Pancreas (tissue), 10 donors: ENCODE data around the gene GFRAL. TPM values are rescaled to one million over a fixed set of nuclear protein-coding genes. Genes with fewer than 3 reads are reported as not detected.

Source experiments
- ATAC-seq, 4 donors: fragments of 200-7000 bp; cut with Tn5 transposase; one replicate each; pipeline versions ENCODE4 v1.8.0 to v1.9.1; 2020; ENCODE audit warnings: mild to moderate bottlenecking in 4 of 4, moderate library complexity in 4 of 4
- DNase-seq, 6 donors: peaks; one replicate each; pipeline ENCODE4 v3.0.0-alpha.2; 2020
- FAIRE-seq: peaks from 2 replicates; lab custom pipeline; 2012; peaks lifted over from hg19 to GRCh38; lab: Jason Lieb, UNC
- H3K27ac ChIP-seq, 4 donors: fragments of 200-600 bp; sonication (generic); 1 replicate in 3 of 4; 2 replicates in 1 of 4; pipeline versions ENCODE4 v1.5.0 to v1.8.0; 2020
- H3K27me3 ChIP-seq, 4 donors: fragments of 200-600 bp; one replicate each; pipeline ENCODE4 v1.8.0; 2021
- H3K36me3 ChIP-seq, 3 donors: fragments of 200-600 bp; sonication (generic) in 1 of 3; one replicate each; pipeline versions ENCODE4 v1.5.0 to v1.8.0; 2020 to 2021
- H3K4me1 ChIP-seq, 3 donors: fragments of 200-600 bp; one replicate each; pipeline ENCODE4 v1.8.0; 2021
- H3K4me3 ChIP-seq, 4 donors: fragments of 200-600 bp; sonication (generic) in 2 of 4; one replicate each; pipeline versions ENCODE4 v1.5.0 to v1.8.0; 2020 to 2021
- H3K9me3 ChIP-seq, 4 donors: fragments of 200-600 bp; one replicate each; pipeline ENCODE4 v1.8.0; 2021
- CTCF ChIP-seq, 4 donors: fragments of 200-600 bp; sonication (generic) in 3 of 4; IDR thresholded peaks; one replicate each; pipeline versions ENCODE4 v1.5.0 to v1.8.0; 2021; ENCODE audit warnings: antibody characterized with exemption in 4 of 4
- WGBS, 2 donors: extraction: QIAGEN DNeasy Blood & Tissue Kit; methylation state at CpG; one replicate each; pipeline ENCODE4 v1.1.7; 2013; 5-methylcytosine and 5-hydroxymethylcytosine counted together
- intact Hi-C, 3 donors: fragments of 100-400 bp; cut with DNase I; formaldehyde crosslinking; loops; one replicate each; pipeline versions ENCODE4 v1.11.1 to v1.14.2; 2022
- polyA plus RNA-seq, 2 donors: library from polyadenylated mRNA; stranded (reverse); fragments of 200-250 nt; gene quantifications; one replicate each; pipeline ENCODE4 v1.2.3, GENCODE V29; 2013
- total RNA-seq, 6 donors: library from RNA; stranded (reverse); fragmentation: NEBNext Ultra II Directional in 4 of 6; extraction: Animal tissue kit (Norgen Biotek cat#: 25700) in 4 of 6; gene quantifications; one replicate each; pipeline versions ENCODE4 v1.2.1 to v1.2.4, GENCODE V29; 2021 to 2023
- donor health status: healthy with polysubstance abuse.
- donor health status: DM: no; HTN: no; CAD: no; lungs with moderate emphysema.
- donor health status: DM: no; HTN: no; CAD: no.
- donor health status: control.
- donor health status: control.
- donor health status: Bipolar disorder and iron deficiency.
- donor health status: DM: yes; HTN: yes; CAD: no.
- donor health status: DM: no; HTN: no; CAD: no.
- donor health status: DM: no; HTN: no; CAD: no.
- donor health status: DM: yes; HTN: yes; CAD: no.

GFRAL gene
- total and polyA plus RNA-seq, 8 donors: not detected

- intact Hi-C loops: no loop called here
- Histone ChIP-seq H3K4me1 (no peaks in the 10 kb centered on the region), H3K36me3 (no peaks in the 10 kb centered on the region), H3K27me3 (no peaks in the 10 kb centered on the region), H3K4me3 (no peak overlapping the region), H3K27ac (no peak overlapping the region), H3K9me3 (no peaks in the 10 kb centered on the region)
- ATAC-seq: no peak
- 77 to 81% methylated on average over 3 of the region's 3 CpGs for WGBS, 2 donors
- DNase-seq: no peak
- no peak for TF ChIP-seq CTCF (IDR thresholded peaks at IDR 0.05)
- no peak for FAIRE-seq
Measured at GRCh38 chr6:55388211-55388610, 60.9 kb downstream of the GFRAL start.

GRCh38 chr6:55395871-55396270 is 68.6 kb downstream of the GFRAL start:
- H3K27me3 ChIP-seq: no peaks in the 10 kb centered on the region
- ATAC-seq: no peak
- FAIRE-seq: no peak
- DNase-seq: no peak
- WGBS, 2 donors: 32 to 33% methylated on average over 3 of the region's 3 CpGs
- H3K36me3 ChIP-seq: no peaks in the 10 kb centered on the region
- no peaks in the 10 kb centered on the region for H3K9me3 ChIP-seq
- no peaks in the 10 kb centered on the region for H3K4me1 ChIP-seq
- H3K27ac ChIP-seq: no peak overlapping the region
- no peak overlapping the region for H3K4me3 ChIP-seq
- TF ChIP-seq CTCF (IDR thresholded peaks at IDR 0.05): no peak
- intact Hi-C loops: no loop called here

- no peaks in the 10 kb centered on the region for H3K9me3 ChIP-seq
- FAIRE-seq (no peak), ATAC-seq (no peak)
Measured at GRCh38 chr6:55397986-55398385, 70.7 kb downstream of the GFRAL start.

GRCh38 chr6:55399351-55399750 is 72.1 kb downstream of the GFRAL start:
- TF ChIP-seq CTCF (IDR thresholded peaks at IDR 0.05): no peak
- no peak for DNase-seq

More at GRCh38 chr6:55397986-55398385, 70.7 kb downstream of the GFRAL start:
- no peak for DNase-seq
- Histone ChIP-seq H3K36me3 (no peaks in the 10 kb centered on the region), H3K27ac (no peak overlapping the region), H3K27me3 (no peaks in the 10 kb centered on the region), H3K4me1 (no peaks in the 10 kb centered on the region), H3K4me3 (no peak overlapping the region)
- WGBS, 2 donors: 58 to 69% methylated on average over 3 of the region's 3 CpGs
- intact Hi-C loops: no loop called here
- TF ChIP-seq CTCF (IDR thresholded peaks at IDR 0.05): no peak

GRCh38 chr6:55405474-55406235 is 78.4 kb downstream of the GFRAL start:
- no peak for ATAC-seq
- WGBS, 2 donors: 62 to 65% methylated on average over 7 of the region's 7 CpGs
- H3K27ac ChIP-seq: no peak overlapping the region
- intact Hi-C loops: no loop called here
- DNase-seq: no peak
- no peaks in the 10 kb centered on the region for H3K36me3 ChIP-seq
- no peak for FAIRE-seq
- H3K9me3 ChIP-seq: no peaks in the 10 kb centered on the region
- no peaks in the 10 kb centered on the region for H3K4me1 ChIP-seq
- no peak for TF ChIP-seq CTCF (IDR thresholded peaks at IDR 0.05)
- no peaks in the 10 kb centered on the region for H3K27me3 ChIP-seq
- no peak overlapping the region for H3K4me3 ChIP-seq

More at GRCh38 chr6:55399351-55399750, 72.1 kb downstream of the GFRAL start:
- Histone ChIP-seq H3K4me3 (no peak overlapping the region), H3K9me3 (no peaks in the 10 kb centered on the region), H3K27me3 (no peaks in the 10 kb centered on the region), H3K27ac (no peak overlapping the region), H3K4me1 (no peaks in the 10 kb centered on the region), H3K36me3 (no peaks in the 10 kb centered on the region)
- WGBS, 2 donors: 37% methylated on average over 1 of the region's 1 CpG
- no peak for FAIRE-seq
- ATAC-seq: no peak
- intact Hi-C loops: no loop called here
